Measurements from ENCODE around the gene FGF18. TPM values are rescaled to one million over a fixed set of nuclear protein-coding genes. Genes with fewer than 3 reads are reported as not detected.

The FGF18 gene
- total RNA-seq, 1 donor from 2014 or later, result 2.6 TPM

GRCh38 chr5:171435908-171436307 lies 16.5 kb downstream of the FGF18 start:
- no peak overlapping the region for H3K4me3 Mint-ChIP-seq (ENCODE audit: low read depth)
- H3K27ac Mint-ChIP-seq, result no peak overlapping the region
- H3K27me3 Mint-ChIP-seq, result no peaks in the 10 kb centered on the region
- no peaks in the 10 kb centered on the region for H3K36me3 Mint-ChIP-seq (ENCODE audit: insufficient read depth)
- DNase-seq (ENCODE audit: low spot score, unreplicated experiment), result no peak
- no peak for TF ChIP-seq CTCF (IDR thresholded peaks at IDR 0.05; ENCODE audit: unreplicated experiment)
- H3K9me3 Mint-ChIP-seq (ENCODE audit: low read depth), result no peaks in the 10 kb centered on the region
- peaks cover 26% of the 10 kb centered on the region for H3K4me1 Mint-ChIP-seq (ENCODE audit: low read depth)

- no peak overlapping the region for H3K4me3 Mint-ChIP-seq (ENCODE audit: low read depth)
- DNase-seq (ENCODE audit: low spot score, unreplicated experiment), result no peak
- H3K9me3 Mint-ChIP-seq (ENCODE audit: low read depth), result no peaks in the 10 kb centered on the region
- no peak overlapping the region for H3K27ac Mint-ChIP-seq
- no peak for TF ChIP-seq CTCF (IDR thresholded peaks at IDR 0.05; ENCODE audit: unreplicated experiment)
- peaks cover 6% of the 10 kb centered on the region for H3K27me3 Mint-ChIP-seq
- peaks cover 26% of the 10 kb centered on the region for H3K4me1 Mint-ChIP-seq (ENCODE audit: low read depth)
- H3K36me3 Mint-ChIP-seq (ENCODE audit: insufficient read depth), result no peaks in the 10 kb centered on the region
These were observed 17.4 kb downstream of the FGF18 start for GRCh38 chr5:171436804-171437285.

GRCh38 chr5:171437286-171437821 lies 17.9 kb downstream of the FGF18 start:
- peak; percentile 20 for TF ChIP-seq CTCF (IDR thresholded peaks at IDR 0.05; ENCODE audit: unreplicated experiment)
- Mint-ChIP-seq H3K36me3 (ENCODE audit: insufficient read depth) (no peaks in the 10 kb centered on the region), H3K9me3 (ENCODE audit: low read depth) (no peaks in the 10 kb centered on the region), H3K4me1 (ENCODE audit: low read depth) (peaks cover 26% of the 10 kb centered on the region), H3K27ac (no peak overlapping the region), H3K27me3 (peaks cover 9% of the 10 kb centered on the region), H3K4me3 (ENCODE audit: low read depth) (no peak overlapping the region)
- no peak for DNase-seq (ENCODE audit: low spot score, unreplicated experiment)

- peaks cover 13% of the 10 kb centered on the region for H3K27me3 Mint-ChIP-seq
- H3K27ac Mint-ChIP-seq, result no peak overlapping the region
- no peaks in the 10 kb centered on the region for H3K36me3 Mint-ChIP-seq (ENCODE audit: insufficient read depth)
These were observed 19.3 kb downstream of the FGF18 start for GRCh38 chr5:171438738-171439137.

GRCh38 chr5:171441246-171441791 lies 21.9 kb downstream of the FGF18 start:
- no peaks in the 10 kb centered on the region for H3K9me3 Mint-ChIP-seq (ENCODE audit: low read depth)
- H3K4me1 Mint-ChIP-seq (ENCODE audit: low read depth), result peaks cover 12% of the 10 kb centered on the region
- H3K4me3 Mint-ChIP-seq (ENCODE audit: low read depth), result no peak overlapping the region
- no peak overlapping the region for H3K27ac Mint-ChIP-seq
- DNase-seq (ENCODE audit: low spot score, unreplicated experiment), result no peak
- H3K36me3 Mint-ChIP-seq (ENCODE audit: insufficient read depth), result no peaks in the 10 kb centered on the region
- peaks cover 13% of the 10 kb centered on the region for H3K27me3 Mint-ChIP-seq
- TF ChIP-seq CTCF (IDR thresholded peaks at IDR 0.05; ENCODE audit: unreplicated experiment), result no peak

More at GRCh38 chr5:171438738-171439137, 19.3 kb downstream of the FGF18 start:
- Mint-ChIP-seq H3K4me3 (ENCODE audit: low read depth) (no peak overlapping the region), H3K9me3 (ENCODE audit: low read depth) (no peaks in the 10 kb centered on the region), H3K4me1 (ENCODE audit: low read depth) (peaks cover 15% of the 10 kb centered on the region)
- DNase-seq (ENCODE audit: low spot score, unreplicated experiment), result no peak
- no peak for TF ChIP-seq CTCF (IDR thresholded peaks at IDR 0.05; ENCODE audit: unreplicated experiment)

All from progenitor cell of endocrine pancreas (in vitro differentiated cells).